ENCODE data around the gene IPO13. TPM values are rescaled to one million over a fixed set of nuclear protein-coding genes. Genes with fewer than 3 reads are reported as not detected.

IPO13 gene
- total and polyA plus RNA-seq, 2 donors from 2014 or later, result 33.8 to 56.1 TPM

- intact Hi-C loops (cut with DNase I), result no loop called here
- no peak for TF ChIP-seq CTCF (IDR thresholded peaks at IDR 0.05; ENCODE audit: borderline replicate concordance, extremely low read depth, insufficient read depth)
- H3K9me3 ChIP-seq (ENCODE audit: control insufficient read depth in 2 of 3, insufficient read depth in 1 of 3, low read length in 3 of 3), result no peaks in the 10 kb centered on the region
Observed at GRCh38 chr1:43998000-43998378, 51.2 kb downstream of the IPO13 start.

GRCh38 chr1:43999455-43999854, 52.7 kb downstream of the IPO13 start:
- no peak for FAIRE-seq
- no peak overlapping the region for H3K9ac ChIP-seq (ENCODE audit: low read length in 3 of 3)
- intact Hi-C loops (cut with DNase I), result no loop called here

More at GRCh38 chr1:43998000-43998378, 51.2 kb downstream of the IPO13 start:
- Histone ChIP-seq H3K36me3 (ENCODE audit: control insufficient read depth in 2 of 3, insufficient read depth in 3 of 3, low read length in 3 of 3) (no peaks in the 10 kb centered on the region), H3K27me3 (ENCODE audit: control insufficient read depth, insufficient read depth, low read length) (no peaks in the 10 kb centered on the region), H3K4me3 (ENCODE audit: low read length in 3 of 3) (no peak overlapping the region), H3K9ac (ENCODE audit: low read length in 3 of 3) (no peak overlapping the region), H3K27ac (ENCODE audit: low read depth in 2 of 2, low read length in 2 of 2) (no peak overlapping the region), H3K4me1 (ENCODE audit: control insufficient read depth in 2 of 3, insufficient read depth in 2 of 3, low read depth in 1 of 3, low read length in 3 of 3) (peaks cover 0 to 3% (median 0%) of the 10 kb centered on the region in 3 donors)
- DNase-seq (no peak), FAIRE-seq (no peak)

GRCh38 chr1:44000122-44000665, 53.4 kb downstream of the IPO13 start:
- no peaks in the 10 kb centered on the region for H3K27me3 ChIP-seq (ENCODE audit: control insufficient read depth, insufficient read depth, low read length)
- no peaks in the 10 kb centered on the region for H3K36me3 ChIP-seq (ENCODE audit: control insufficient read depth in 2 of 3, insufficient read depth in 3 of 3, low read length in 3 of 3)
- peaks cover 0 to 3% (median 0%) of the 10 kb centered on the region in 3 donors for H3K4me1 ChIP-seq (ENCODE audit: control insufficient read depth in 2 of 3, insufficient read depth in 2 of 3, low read depth in 1 of 3, low read length in 3 of 3)
- FAIRE-seq (no peak), DNase-seq (no peak)
- no peak overlapping the region for H3K4me3 ChIP-seq (ENCODE audit: low read length in 3 of 3)
- intact Hi-C loops (cut with DNase I), result no loop called here
- H3K9me3 ChIP-seq (ENCODE audit: control insufficient read depth in 2 of 3, insufficient read depth in 1 of 3, low read length in 3 of 3), result no peaks in the 10 kb centered on the region
- TF ChIP-seq CTCF (IDR thresholded peaks at IDR 0.05; ENCODE audit: borderline replicate concordance, extremely low read depth, insufficient read depth), result no peak
- H3K27ac ChIP-seq (ENCODE audit: low read depth in 2 of 2, low read length in 2 of 2), result no peak overlapping the region
- no peak overlapping the region for H3K9ac ChIP-seq (ENCODE audit: low read length in 3 of 3)

More at GRCh38 chr1:43999455-43999854, 52.7 kb downstream of the IPO13 start:
- H3K4me1 ChIP-seq (ENCODE audit: control insufficient read depth in 2 of 3, insufficient read depth in 2 of 3, low read depth in 1 of 3, low read length in 3 of 3), result peaks cover 0 to 3% (median 0%) of the 10 kb centered on the region in 3 donors
- no peak overlapping the region for H3K4me3 ChIP-seq (ENCODE audit: low read length in 3 of 3)
- H3K27me3 ChIP-seq (ENCODE audit: control insufficient read depth, insufficient read depth, low read length), result no peaks in the 10 kb centered on the region
- DNase-seq, result no peak
- H3K9me3 ChIP-seq (ENCODE audit: control insufficient read depth in 2 of 3, insufficient read depth in 1 of 3, low read length in 3 of 3), result no peaks in the 10 kb centered on the region
- H3K27ac ChIP-seq (ENCODE audit: low read depth in 2 of 2, low read length in 2 of 2), result no peak overlapping the region
- no peak for TF ChIP-seq CTCF (IDR thresholded peaks at IDR 0.05; ENCODE audit: borderline replicate concordance, extremely low read depth, insufficient read depth)
- H3K36me3 ChIP-seq (ENCODE audit: control insufficient read depth in 2 of 3, insufficient read depth in 3 of 3, low read length in 3 of 3), result no peaks in the 10 kb centered on the region

GRCh38 chr1:44002165-44002564, 55.4 kb downstream of the IPO13 start:
- Histone ChIP-seq H3K9me3 (ENCODE audit: control insufficient read depth in 2 of 3, insufficient read depth in 1 of 3, low read length in 3 of 3) (no peaks in the 10 kb centered on the region), H3K36me3 (ENCODE audit: control insufficient read depth in 2 of 3, insufficient read depth in 3 of 3, low read length in 3 of 3) (no peaks in the 10 kb centered on the region), H3K4me1 (ENCODE audit: control insufficient read depth in 2 of 3, insufficient read depth in 2 of 3, low read depth in 1 of 3, low read length in 3 of 3) (peaks cover 0 to 6% (median 0%) of the 10 kb centered on the region in 3 donors), H3K4me3 (ENCODE audit: low read length in 3 of 3) (no peak overlapping the region), H3K27ac (ENCODE audit: low read depth in 2 of 2, low read length in 2 of 2) (no peak overlapping the region), H3K9ac (ENCODE audit: low read length in 3 of 3) (no peak overlapping the region), H3K27me3 (ENCODE audit: control insufficient read depth, insufficient read depth, low read length) (no peaks in the 10 kb centered on the region)
- intact Hi-C loops (cut with DNase I), result no loop called here
- TF ChIP-seq CTCF (IDR thresholded peaks at IDR 0.05; ENCODE audit: borderline replicate concordance, extremely low read depth, insufficient read depth), result no peak
- DNase-seq (no peak), FAIRE-seq (no peak)

Measured in kidney (tissue), 14 donors.